PC-3 (cell line): ENCODE measurements around the gene ACVR1.

Experiments
- CTCF ChIP-seq: fragments of 300-600 bp; sonication (generic); conservative IDR thresholded peaks from 2 replicates; pipeline ENCODE4 v1.5.1; 2017; ENCODE audit warnings: antibody characterized with exemption, low read depth, mild to moderate bottlenecking, low read length
- EZH2 ChIP-seq: fragments of 300-600 bp; sonication (generic); IDR thresholded peaks from one replicate; pipeline ENCODE4 v1.6.1; 2017; ENCODE audit warnings: antibody characterized with exemption, mild to moderate bottlenecking, low read length; ENCODE audit not compliant: unreplicated experiment
- EZH2phosphoT487 ChIP-seq: fragments of 300-600 bp; sonication (generic); IDR thresholded peaks from 2 replicates; pipeline ENCODE4 v1.6.1; 2018; ENCODE audit warnings: mild to moderate bottlenecking, antibody characterized with exemption, low read length, borderline replicate concordance

GRCh38 chr2:157789933-157790511 is 86.1 kb downstream of the ACVR1 start:
- TF ChIP-seq CTCF = no peak
- TF ChIP-seq EZH2 = no peak
- TF ChIP-seq EZH2phosphoT487 = no peak
